GM19455 (cell line): ENCODE measurements around the gene VN1R5.
"Not testable (repeated sequence)": the region's sequence is repeated elsewhere in the genome, so short reads cannot be mapped to it uniquely, and the experiment has no call there.

Source experiments
- ATAC-seq: cut with Tn5 transposase; IDR thresholded peaks from one replicate; pipeline ENCODE4 v1.9.1; 2021; ENCODE audit not compliant: unreplicated experiment

VN1R5 gene

GRCh38 chr1:247270003-247270402, 14.1 kb downstream of the VN1R5 start:
- no peak for ATAC-seq

DNA sequence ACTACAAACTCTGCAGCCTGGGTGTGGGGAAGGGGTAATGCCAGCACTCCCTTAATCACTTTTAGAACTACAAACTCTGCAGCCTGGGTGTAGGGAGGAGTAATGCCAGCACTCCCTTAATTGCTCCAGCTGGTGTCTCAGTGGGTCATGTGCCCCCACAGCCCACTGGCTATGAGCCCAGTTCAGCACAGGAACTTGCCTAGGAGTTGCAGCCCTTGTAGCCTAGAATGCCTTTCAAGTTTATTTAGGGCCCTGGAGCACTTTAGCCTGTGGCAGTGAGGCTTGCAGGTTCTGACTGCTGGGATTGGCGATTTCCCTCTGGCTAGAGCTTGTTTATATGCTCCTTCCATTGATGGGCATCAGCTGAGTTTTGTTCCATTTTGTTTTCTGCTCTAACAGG, 17.1 kb downstream of the VN1R5 start:
- no peak for ATAC-seq

DNA sequence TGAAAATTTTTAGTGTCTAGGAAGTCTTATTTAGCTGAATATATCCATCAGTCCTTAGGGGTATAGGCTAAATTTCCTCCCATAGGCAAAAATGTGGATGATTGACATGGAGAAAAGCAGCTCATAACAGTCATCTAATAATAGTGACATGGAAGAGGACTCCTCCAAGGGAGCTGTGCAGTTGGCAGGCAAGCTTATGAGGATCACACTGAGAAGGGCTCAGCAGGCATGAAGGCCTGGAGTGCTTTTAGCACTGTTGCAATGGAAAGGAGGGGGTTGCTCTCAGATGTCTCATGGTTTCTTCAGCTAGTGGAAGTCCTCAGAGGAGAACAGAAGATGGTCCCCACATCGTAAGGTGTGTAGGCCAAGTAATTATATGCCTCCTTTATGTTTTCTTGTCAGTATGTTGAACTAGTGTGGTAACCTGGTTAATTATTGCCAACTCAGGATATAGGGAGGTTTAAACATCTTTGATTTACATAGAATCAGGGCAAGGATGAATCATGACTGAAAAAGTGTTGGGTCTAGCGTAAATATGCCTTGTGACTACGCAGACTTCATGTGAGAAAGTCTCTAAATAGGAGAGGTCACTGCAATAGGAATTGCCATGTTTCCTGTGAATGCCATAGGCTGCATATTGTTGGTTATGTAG, 18.9 kb downstream of the VN1R5 start:
- no peak for ATAC-seq

DNA sequence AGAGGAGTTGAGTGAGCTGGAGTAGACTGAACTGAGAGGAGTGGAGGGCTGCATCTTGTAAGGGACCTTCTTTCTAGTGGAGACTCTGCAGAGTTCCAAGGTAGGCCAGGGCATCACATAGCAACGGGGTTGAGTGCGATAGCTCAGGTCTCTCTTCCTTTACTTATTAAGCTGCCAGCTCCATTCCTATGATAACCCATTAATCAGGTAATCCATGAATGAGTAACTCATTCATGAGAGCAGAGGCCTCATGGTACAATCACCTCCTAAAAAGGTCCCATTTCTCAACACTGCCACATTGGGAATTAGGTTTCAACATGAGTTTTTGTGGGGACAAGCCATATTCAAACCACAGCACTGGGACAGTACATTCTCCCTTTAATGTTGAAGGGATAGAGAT, 21.3 kb downstream of the VN1R5 start:
- ATAC-seq: no peak

- no peak for ATAC-seq
Measured at GRCh38 chr1:247281001-247281574, 25.2 kb downstream of the VN1R5 start.

DNA sequence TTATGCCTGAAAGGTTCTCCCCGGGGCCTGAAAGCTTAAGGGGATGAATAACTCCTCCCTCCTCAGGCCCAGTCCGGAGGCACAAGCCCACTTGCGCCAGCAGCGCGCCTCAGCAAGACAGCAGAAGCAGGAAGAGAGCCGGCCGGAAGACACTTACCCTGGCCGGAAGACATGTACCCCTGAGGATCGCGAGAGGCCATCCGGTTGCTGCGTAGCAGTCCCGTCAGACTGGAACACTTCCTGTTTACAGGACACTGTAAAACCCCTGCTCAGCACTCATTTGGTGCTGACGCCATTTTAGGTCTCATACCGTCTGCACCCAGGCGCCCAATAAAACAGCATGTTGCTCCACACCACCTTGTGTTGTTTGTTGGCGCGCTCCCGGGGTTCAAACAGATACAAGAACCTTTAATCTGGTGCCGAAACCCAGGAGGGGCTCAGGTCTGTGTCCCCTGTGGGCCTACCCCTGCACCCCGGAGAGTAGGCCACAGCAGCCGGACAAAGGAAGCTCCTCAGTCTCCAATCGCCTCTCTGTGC, 30.3 kb downstream of the VN1R5 start:
- ATAC-seq: no peak

DNA sequence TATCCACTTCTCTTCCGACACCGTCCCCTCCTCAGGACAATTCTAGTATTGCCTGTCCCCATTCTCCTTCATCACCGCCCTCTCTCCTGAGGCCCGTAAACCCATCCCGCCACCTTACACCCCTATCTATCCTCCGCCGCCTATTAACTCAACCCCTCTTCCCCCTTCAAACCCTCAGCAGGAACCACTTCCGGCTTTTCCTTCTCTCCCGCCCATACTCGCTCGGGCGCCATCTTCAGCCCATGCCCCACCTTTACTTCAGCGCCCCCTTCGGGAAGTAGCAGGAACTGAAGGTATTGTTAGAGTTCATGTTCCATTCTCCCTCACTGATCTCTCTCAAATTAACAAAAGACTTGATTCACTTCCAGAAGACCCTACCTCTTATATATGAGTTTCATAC, 31.6 kb downstream of the VN1R5 start:
- ATAC-seq: no peak

DNA sequence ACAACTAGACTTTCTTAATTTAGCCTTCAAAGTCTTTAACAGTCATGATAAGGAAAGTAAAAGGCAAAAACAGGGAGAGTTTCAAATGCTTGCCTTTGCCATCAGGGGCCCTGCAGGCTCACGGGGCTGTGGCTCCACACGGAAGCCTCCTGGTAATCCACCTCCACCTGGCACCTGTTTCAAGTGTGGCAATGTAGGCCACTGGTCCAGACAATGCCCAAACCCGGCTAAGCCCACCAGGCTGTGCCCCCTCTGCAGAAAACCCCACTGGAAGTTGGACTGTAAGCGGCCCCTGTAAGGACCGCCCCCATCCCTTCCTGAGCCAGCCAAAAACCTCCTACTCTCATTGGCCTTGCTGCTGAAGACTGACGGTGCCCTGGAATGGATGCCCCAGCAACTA, 32.5 kb downstream of the VN1R5 start:
- no peak for ATAC-seq

- not testable (repeated sequence) for ATAC-seq
Measured at GRCh38 chr1:247289274-247289892, 33.5 kb downstream of the VN1R5 start.

DNA sequence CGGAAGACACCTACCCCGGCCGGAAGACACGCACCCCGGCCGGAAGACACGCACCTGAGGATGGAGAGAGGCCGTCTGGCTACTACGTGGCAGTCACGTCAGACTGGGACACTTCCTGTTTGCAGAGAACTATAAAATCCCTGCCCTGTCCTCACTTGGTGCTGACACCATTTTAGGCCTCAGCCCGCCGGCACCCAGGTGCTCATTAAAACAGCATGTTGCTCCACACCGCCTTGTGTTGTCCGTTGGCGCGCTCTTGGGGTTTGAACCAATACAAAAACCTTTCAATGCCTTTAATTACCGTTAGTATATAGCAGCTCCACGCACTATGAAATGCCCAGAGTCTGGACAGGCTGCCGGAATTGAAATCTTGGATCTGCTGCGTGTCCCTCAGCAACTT, 34.7 kb downstream of the VN1R5 start:
- no peak for ATAC-seq

DNA sequence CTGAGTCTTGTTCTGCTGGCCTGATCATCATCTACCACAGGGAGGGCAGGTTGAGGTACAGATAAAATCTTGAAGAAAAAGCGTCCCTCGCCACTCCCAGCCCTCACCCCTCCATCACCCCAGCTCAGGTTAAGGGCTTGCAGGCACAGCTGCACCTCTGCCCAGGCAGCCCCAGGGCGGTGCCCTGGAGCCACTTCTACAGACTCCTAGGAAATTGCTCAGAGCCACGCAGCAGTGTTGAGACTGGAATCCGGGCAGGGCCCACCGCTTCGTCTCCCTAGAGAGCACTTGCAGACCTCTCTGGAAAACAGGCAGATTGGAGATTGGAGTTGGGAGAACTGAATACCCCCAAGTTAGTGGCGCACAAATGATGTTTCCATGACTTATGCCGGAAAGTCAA, 35.3 kb downstream of the VN1R5 start:
- ATAC-seq: no peak

DNA sequence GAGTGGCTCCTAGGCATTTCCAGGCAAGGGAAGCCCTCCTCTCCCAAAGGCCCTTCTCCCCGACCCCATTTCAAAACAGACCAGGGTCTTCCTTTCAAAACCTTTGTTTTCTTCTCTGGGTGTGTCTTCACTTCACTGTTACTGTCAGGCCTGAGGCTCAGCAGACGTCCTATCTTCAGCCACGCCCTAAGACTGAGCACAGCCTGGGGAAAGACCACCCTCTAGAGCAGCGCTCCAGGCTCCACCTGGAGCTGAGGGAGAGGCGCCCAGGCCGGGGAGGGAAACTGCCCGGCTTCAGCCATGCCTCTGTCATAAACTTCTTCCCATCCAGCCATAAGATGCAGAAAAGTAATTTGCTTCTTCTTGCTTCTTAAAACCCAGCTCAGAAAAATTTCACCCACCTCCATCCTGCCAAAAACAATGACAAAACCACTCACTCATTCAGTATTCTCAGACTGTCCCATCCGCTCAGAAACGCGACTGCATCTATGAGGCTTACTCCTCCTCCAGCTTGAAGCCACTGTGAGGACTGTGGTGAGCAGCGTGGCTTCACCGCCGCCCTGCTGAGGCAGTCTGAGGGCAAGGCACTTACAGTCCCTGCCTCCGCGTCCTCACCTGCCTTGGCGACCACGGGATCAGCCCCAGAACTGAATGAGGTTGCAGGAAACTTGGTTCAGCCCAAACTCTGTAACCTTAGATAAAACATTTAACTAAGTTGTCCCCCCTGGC, 36.1 kb downstream of the VN1R5 start:
- ATAC-seq: no peak

DNA sequence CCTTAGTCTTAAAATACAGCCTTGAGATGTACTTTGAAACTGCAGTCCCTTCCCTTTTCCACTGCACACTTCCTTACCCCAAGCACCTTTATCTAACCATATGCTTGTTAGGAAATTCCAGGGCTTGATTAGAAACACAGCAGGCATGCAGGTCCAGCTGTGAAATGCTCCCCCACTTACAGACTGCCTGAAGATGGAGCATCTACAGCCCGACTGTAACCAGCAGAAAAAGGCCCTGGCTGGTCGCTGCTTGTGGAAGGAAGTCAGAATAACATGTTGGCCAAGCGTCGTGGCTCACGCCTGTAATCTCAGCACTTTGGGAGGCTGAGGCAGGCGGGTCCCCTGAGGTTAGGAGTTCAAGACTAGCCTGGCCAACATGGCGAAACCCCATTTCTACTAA, 37.2 kb downstream of the VN1R5 start:
- ATAC-seq: no peak

DNA sequence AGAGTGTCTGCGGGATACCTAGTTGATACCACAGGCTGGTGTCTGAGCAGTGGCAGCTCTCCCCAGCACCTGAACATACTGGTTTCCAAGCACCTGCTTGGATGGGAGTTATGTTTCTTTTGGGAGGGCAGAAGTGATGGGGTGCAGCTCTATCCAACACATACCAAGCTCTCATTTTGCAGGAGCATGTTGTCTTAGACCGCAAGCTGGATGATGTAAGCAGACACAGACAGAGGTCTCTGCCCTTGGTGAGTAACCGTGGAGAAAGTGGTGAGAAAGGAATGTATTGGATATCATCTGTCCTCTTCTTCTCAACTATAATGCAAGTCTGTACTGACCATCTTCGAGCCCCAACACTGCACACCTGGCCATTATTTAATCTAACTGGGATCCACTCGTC, 38.4 kb downstream of the VN1R5 start:
- ATAC-seq: no peak

DNA sequence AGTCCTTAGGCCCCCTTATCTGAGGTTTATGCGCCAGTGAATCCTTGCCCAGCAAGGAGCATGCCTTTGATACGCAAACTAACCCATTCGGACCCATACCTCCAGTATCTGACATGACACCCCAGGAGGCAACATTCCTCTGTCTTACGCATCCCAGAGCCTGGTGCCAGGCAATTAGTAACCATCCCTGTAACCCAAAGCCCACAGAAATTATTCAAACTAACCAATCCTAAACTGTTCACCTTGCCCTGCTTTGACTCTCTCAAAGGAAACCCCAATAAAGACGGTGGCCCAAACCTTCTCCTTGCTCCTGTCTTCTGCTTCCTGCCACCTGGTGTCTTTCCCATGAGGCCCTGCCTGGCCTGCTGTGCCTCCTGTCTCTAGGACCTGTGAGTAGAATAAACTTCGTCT, 39.4 kb downstream of the VN1R5 start:
- no peak for ATAC-seq

- no peak for ATAC-seq
Measured at GRCh38 chr1:247295746-247296145, 39.9 kb downstream of the VN1R5 start.

DNA sequence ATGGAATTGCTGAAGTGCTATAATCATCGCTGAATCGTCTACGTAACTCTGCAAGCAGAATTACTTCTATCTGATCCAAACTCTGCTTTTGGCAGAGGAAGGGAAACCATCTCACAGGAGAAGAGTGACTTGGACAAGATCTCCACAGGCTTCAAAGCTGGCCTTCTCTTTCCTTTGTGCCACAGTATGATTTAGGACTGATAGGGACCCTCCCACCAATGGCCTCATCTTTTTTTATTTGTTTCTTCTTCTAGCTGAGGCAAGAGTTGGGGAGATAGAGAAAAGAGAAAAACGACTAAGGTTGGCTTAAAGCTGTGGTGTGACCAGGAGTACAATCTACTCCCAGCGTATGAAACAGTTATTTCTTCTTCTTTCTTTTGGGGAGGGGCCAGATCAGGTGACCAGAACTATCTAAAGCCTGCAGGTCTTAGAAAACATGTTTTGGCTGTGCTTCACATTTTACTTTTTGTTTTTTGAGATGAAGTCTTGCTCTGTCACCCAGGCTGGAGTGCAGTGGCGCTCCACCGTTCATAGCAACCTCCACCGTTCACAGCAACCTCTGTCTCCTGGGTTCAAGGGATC, 40.8 kb downstream of the VN1R5 start:
- no peak for ATAC-seq

GRCh38 chr1:247297263-247298123, 41.6 kb downstream of the VN1R5 start:
- ATAC-seq: no peak

- ATAC-seq: no peak
Measured at GRCh38 chr1:247298124-247298481, 42.2 kb downstream of the VN1R5 start.

DNA sequence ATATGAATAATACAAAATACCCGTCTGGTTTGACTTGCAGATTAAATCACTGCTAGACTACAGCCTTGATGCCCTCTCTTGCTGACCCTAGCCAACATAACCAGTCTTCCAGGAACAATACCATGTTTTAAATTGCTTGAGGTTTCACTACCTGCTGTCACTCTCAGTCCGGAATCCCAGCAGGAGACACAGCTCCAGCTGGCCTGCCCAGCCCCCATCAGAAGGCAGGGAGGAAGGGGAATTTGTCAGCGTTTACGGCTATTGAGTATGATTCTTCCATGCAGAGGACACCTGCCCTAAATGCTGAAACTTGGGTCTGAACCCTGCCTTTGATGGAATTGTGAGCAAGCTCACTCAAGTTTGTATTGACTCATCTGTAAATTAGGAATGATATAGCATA, 42.8 kb downstream of the VN1R5 start:
- ATAC-seq: no peak
